K562 (cell line): ENCODE results near the gene ZNF30.
A peak's percentile ranks its signal among the peaks of the same experiment; 100 is the strongest.

Experiments used
- MTA2 ChIP-seq: fragments of 450-650 bp; IDR thresholded peaks from 2 replicates; pipeline ENCODE4 v1.6.1; 2016; ENCODE audit warnings: low read depth
- RBFOX2 ChIP-seq: fragments of 200-400 bp; formaldehyde crosslinking; IDR thresholded peaks from 2 replicates; pipeline ENCODE4 v1.6.1; 2017; ENCODE audit warnings: low read depth, mild to moderate bottlenecking, low read length, moderate library complexity
- SMC3 ChIP-seq: conservative IDR thresholded peaks from 2 replicates; pipeline ENCODE4 v1.6.1; 2011; ENCODE audit warnings: low read depth, low read length, improper control_type of control experiment; ENCODE audit not compliant: insufficient read depth
- U2AF2 ChIP-seq: fragments of 200-400 bp; formaldehyde crosslinking; optimal IDR thresholded peaks from 2 replicates; pipeline ENCODE3; 2017; ENCODE audit warnings: low read depth, mild to moderate bottlenecking, low read length
- ZFP30 ChIP-seq: fragments of 250-450 bp; sonication (Bioruptor Pico); IDR thresholded peaks from 2 replicates; pipeline ENCODE4 v1.8.0; 2022; ENCODE audit warnings: moderate library complexity, mild to moderate bottlenecking, inconsistent platforms, borderline replicate concordance
- TF ChIP-seq, protein P1 (sequence below): fragments of 450-650 bp; formaldehyde crosslinking; conservative IDR thresholded peaks from 2 replicates; pipeline ENCODE4 v1.4.0; 2022; ENCODE audit warnings: mild to moderate bottlenecking, missing genetic modification characterization
- TF ChIP-seq, protein P2 (sequence below), 3 experiments: IDR thresholded peaks in 2 of 3; conservative IDR thresholded peaks in 1 of 3; 2 replicates each; pipeline ENCODE4 v1.5.1; 2011 to 2012; ENCODE audit warnings: low read length in 3 of 3, mild to moderate bottlenecking in 3 of 3, control low read depth in 2 of 3, improper control_type of control experiment in 1 of 3, inconsistent platforms in 1 of 3, low read depth in 1 of 3, mixed read lengths in 1 of 3, moderate library complexity in 1 of 3; ENCODE audit not compliant: insufficient read depth in 2 of 3
- TF ChIP-seq, protein P3 (sequence below): fragments of 250-450 bp; sonication (Bioruptor Pico); IDR thresholded peaks from 2 replicates; pipeline ENCODE4 v1.5.0; 2021; ENCODE audit warnings: mild to moderate bottlenecking, borderline replicate concordance

DNA sequence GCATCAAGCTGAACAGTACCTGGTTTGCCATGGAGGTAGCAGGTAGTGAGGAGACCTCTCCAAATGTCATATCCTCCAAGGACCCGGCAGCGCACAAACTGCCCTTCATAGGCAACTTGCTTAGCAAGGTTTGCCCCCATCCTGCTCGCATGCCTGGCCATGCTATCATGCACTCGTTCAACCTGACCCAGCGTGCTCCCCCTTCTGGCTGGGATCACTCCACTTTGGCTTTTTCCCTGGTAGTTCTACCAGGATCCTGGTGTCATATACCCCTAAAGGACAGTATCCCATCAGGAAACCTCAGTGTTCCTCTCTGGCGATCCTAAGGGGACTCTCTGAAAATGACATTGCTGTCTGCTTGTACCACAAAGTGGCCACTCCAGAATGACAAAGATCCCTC, 38.6 kb upstream of the ZNF30 start:
- TF ChIP-seq SMC3: no peak
- TF ChIP-seq, protein P1, sequence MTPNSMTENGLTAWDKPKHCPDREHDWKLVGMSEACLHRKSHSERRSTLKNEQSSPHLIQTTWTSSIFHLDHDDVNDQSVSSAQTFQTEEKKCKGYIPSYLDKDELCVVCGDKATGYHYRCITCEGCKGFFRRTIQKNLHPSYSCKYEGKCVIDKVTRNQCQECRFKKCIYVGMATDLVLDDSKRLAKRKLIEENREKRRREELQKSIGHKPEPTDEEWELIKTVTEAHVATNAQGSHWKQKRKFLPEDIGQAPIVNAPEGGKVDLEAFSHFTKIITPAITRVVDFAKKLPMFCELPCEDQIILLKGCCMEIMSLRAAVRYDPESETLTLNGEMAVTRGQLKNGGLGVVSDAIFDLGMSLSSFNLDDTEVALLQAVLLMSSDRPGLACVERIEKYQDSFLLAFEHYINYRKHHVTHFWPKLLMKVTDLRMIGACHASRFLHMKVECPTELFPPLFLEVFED: no peak
- no peak for TF ChIP-seq ZFP30 (CRISPR knock-in tag)
- TF ChIP-seq, protein P2, sequence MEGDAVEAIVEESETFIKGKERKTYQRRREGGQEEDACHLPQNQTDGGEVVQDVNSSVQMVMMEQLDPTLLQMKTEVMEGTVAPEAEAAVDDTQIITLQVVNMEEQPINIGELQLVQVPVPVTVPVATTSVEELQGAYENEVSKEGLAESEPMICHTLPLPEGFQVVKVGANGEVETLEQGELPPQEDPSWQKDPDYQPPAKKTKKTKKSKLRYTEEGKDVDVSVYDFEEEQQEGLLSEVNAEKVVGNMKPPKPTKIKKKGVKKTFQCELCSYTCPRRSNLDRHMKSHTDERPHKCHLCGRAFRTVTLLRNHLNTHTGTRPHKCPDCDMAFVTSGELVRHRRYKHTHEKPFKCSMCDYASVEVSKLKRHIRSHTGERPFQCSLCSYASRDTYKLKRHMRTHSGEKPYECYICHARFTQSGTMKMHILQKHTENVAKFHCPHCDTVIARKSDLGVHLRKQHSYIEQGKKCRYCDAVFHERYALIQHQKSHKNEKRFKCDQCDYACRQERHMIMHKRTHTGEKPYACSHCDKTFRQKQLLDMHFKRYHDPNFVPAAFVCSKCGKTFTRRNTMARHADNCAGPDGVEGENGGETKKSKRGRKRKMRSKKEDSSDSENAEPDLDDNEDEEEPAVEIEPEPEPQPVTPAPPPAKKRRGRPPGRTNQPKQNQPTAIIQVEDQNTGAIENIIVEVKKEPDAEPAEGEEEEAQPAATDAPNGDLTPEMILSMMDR (IDR thresholded peaks at IDR 0.05 in 2 of 3, conservative IDR thresholded peaks at IDR 0.05 in 1 of 3; ENCODE audit: insufficient read depth in 2 of 3, low read depth in 1 of 3, low read length in 3 of 3): 0 out of 6 replicates have a peak, but pooled peaks of 1 of the 3 experiments have one; percentile 6
- no peak for TF ChIP-seq MTA2
- no peak for TF ChIP-seq U2AF2
- TF ChIP-seq RBFOX2: no peak
- TF ChIP-seq, protein P3, sequence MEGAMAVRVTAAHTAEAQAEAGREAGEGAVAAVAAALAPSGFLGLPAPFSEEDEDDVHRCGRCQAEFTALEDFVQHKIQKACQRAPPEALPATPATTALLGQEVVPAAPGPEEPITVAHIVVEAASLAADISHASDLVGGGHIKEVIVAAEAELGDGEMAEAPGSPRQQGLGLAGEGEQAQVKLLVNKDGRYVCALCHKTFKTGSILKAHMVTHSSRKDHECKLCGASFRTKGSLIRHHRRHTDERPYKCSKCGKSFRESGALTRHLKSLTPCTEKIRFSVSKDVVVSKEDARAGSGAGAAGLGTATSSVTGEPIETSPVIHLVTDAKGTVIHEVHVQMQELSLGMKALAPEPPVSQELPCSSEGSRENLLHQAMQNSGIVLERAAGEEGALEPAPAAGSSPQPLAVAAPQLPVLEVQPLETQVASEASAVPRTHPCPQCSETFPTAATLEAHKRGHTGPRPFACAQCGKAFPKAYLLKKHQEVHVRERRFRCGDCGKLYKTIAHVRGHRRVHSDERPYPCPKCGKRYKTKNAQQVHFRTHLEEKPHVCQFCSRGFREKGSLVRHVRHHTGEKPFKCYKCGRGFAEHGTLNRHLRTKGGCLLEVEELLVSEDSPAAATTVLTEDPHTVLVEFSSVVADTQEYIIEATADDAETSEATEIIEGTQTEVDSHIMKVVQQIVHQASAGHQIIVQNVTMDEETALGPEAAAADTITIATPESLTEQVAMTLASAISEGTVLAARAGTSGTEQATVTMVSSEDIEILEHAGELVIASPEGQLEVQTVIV (CRISPR knock-in tag): no peak
